Hepatocyte (in vitro differentiated cells): ENCODE measurements around the gene MAD1L1.

Source experiments
- CTCF ChIP-seq: fragments of 200-600 bp; sonication (generic); IDR thresholded peaks from 2 replicates; pipeline ENCODE4 v1.5.1; 2016; ENCODE audit warnings: antibody characterized with exemption, mild to moderate bottlenecking; ENCODE audit not compliant: poor library complexity
- EZH2 ChIP-seq: fragments of 200-600 bp; sonication (generic); IDR thresholded peaks from 2 replicates; pipeline ENCODE4 v1.6.1; 2016; ENCODE audit warnings: antibody characterized with exemption, mild to moderate bottlenecking, borderline replicate concordance

DNA sequence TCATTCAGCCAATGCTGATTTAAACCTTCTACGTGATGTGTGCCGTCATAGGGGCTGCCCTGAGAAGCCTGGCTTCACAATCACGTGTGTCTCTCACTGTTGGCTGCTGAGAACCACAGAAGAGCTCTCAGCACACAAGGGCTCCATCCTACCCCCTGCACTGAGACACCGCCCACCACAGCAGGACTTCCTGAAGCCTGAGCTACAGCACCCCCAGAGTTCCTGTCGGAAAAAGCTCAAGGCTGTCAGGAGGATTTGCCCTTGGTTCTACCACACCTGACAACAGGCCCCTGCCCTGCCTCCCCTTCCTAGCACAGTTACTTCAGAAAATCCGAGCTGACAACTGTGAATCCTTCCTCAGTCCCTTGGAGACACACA, 191.9 kb downstream of the MAD1L1 start:
- no peak for TF ChIP-seq CTCF
- no peak for TF ChIP-seq EZH2
